ENCODE results near the gene PDCD1. TPM values are rescaled to one million over a fixed set of nuclear protein-coding genes. Genes with fewer than 3 reads are reported as not detected.

Gene PDCD1
- total RNA-seq, 2 experiments from 2014 or later = 19.4 to 20.3 TPM

GRCh38 chr2:241891315-241891987 lies 32.8 kb upstream of the PDCD1 start:
- peaks cover 32% of the 10 kb centered on the region for H3K36me3 Mint-ChIP-seq (ENCODE audit: low read depth)
- TF ChIP-seq, protein P1, sequence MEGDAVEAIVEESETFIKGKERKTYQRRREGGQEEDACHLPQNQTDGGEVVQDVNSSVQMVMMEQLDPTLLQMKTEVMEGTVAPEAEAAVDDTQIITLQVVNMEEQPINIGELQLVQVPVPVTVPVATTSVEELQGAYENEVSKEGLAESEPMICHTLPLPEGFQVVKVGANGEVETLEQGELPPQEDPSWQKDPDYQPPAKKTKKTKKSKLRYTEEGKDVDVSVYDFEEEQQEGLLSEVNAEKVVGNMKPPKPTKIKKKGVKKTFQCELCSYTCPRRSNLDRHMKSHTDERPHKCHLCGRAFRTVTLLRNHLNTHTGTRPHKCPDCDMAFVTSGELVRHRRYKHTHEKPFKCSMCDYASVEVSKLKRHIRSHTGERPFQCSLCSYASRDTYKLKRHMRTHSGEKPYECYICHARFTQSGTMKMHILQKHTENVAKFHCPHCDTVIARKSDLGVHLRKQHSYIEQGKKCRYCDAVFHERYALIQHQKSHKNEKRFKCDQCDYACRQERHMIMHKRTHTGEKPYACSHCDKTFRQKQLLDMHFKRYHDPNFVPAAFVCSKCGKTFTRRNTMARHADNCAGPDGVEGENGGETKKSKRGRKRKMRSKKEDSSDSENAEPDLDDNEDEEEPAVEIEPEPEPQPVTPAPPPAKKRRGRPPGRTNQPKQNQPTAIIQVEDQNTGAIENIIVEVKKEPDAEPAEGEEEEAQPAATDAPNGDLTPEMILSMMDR (IDR thresholded peaks at IDR 0.05) = no peak
- ChIA-PET CTCF (no interaction called here), POLR2A (no interaction called here)
- H3K4me3 Mint-ChIP-seq = no peak overlapping the region
- no peak overlapping the region for H3K27ac Mint-ChIP-seq
- peaks cover 14% of the 10 kb centered on the region for H3K4me1 Mint-ChIP-seq (ENCODE audit: low read depth)
- no peak for ATAC-seq
- H3K27me3 Mint-ChIP-seq = peaks cover 2% of the 10 kb centered on the region
- H3K9me3 Mint-ChIP-seq = peaks cover 4% of the 10 kb centered on the region
- DNase-seq = no peak
- intact Hi-C loops (cut with micrococcal nuclease) = no loop called here

DNA sequence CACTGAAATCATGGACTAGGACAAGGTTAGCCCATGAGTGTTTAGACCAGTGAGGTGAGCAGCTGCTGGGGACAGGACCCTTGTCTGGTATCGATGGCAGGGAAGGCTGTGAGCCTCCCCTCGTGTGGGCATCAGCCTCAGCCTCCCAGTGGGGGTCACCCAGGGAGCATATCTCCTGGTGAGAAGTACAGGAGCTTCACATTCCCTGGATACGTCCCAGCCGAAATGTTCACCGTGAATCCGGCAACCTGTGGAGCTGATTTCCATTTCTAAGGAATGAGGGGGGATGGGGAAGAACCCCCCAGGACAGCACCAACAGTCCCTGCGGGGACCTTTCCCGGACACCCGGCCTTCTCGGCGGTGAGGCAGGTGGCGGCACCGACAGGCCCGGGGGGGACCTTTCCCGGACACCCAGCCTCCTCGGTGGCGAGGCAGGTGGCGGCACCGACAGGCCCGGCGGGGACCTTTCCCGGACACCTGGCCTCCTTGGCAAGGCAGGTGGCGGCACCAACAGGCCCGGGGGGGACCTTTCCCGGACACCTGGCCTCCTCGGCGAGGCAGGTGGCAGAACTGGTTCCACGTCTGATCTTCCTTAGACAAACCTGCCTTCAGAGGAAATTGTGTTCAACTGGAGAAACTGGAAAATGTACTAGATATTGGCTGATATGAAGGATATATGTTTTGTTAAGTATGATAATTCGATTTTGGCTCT lies 32.0 kb upstream of the PDCD1 start:
- Mint-ChIP-seq H3K27ac (no peak overlapping the region), H3K4me3 (no peak overlapping the region), H3K4me1 (ENCODE audit: low read depth) (peaks cover 14% of the 10 kb centered on the region), H3K27me3 (no peaks in the 10 kb centered on the region), H3K36me3 (ENCODE audit: low read depth) (peaks cover 30% of the 10 kb centered on the region), H3K9me3 (peaks cover 1% of the 10 kb centered on the region)
- intact Hi-C loops (cut with micrococcal nuclease) = no loop called here
- TF ChIP-seq, protein P1 (IDR thresholded peaks at IDR 0.05) = no peak
- no peak for DNase-seq
- POLR2A ChIA-PET = no interaction called here
- CTCF ChIA-PET = no interaction called here
- no peak for ATAC-seq

GRCh38 chr2:241888641-241889040 lies 29.9 kb upstream of the PDCD1 start:
- peaks cover 1% of the 10 kb centered on the region for H3K9me3 Mint-ChIP-seq
- no peak overlapping the region for H3K4me3 Mint-ChIP-seq
- intact Hi-C loops (cut with micrococcal nuclease) = no loop called here
- H3K27me3 Mint-ChIP-seq = no peaks in the 10 kb centered on the region
- H3K4me1 Mint-ChIP-seq (ENCODE audit: low read depth) = peaks cover 18% of the 10 kb centered on the region
- peaks cover 38% of the 10 kb centered on the region for H3K36me3 Mint-ChIP-seq (ENCODE audit: low read depth)
- TF ChIP-seq, protein P1 (IDR thresholded peaks at IDR 0.05) = no peak
- ChIA-PET CTCF (no interaction called here), POLR2A (no interaction called here)
- DNase-seq (no peak), ATAC-seq (no peak)
- H3K27ac Mint-ChIP-seq = no peak overlapping the region

DNA sequence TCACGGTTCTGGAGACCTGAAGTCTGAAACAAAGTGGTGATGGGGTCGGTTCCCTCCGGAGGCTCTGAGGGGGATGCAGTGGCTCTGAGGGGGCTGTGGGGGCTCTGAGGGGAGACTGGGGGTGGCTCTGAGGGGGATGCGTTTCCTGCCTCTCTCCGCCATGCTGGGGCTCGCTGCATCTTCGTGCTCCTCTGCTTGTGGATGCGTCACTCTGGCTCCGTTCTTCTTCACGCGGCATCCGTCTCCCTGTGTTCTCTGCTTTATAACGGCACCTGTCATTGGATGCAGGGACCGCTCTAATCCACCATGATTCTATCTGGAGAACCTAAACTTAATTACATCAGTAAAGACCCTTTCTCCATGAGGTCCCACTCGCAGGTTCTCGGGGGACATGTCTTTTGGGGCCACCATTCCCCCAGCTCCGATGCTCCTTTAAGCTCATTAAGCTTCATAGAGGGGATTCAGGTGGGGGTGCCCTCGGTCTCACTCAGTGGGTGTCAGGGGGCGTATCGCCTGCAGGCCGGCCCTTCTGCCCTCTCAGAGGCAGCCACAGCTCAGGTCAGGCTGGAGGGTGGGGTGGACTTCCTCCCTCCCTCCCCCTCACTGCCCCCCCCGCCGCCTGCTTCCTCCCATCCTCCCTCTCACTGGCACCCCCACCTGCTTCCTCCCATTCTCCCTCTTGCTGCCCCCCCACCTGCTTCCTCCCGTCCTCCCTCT lies 29.3 kb upstream of the PDCD1 start:
- ChIA-PET CTCF (no interaction called here), POLR2A (no interaction called here)
- peaks cover 40% of the 10 kb centered on the region for H3K36me3 Mint-ChIP-seq (ENCODE audit: low read depth)
- intact Hi-C loops (cut with micrococcal nuclease) = no loop called here
- ATAC-seq = no peak
- peaks cover 1% of the 10 kb centered on the region for H3K9me3 Mint-ChIP-seq
- no peak overlapping the region for H3K4me3 Mint-ChIP-seq
- no peak overlapping the region for H3K27ac Mint-ChIP-seq
- TF ChIP-seq, protein P1 (IDR thresholded peaks at IDR 0.05) = no peak
- no peak for DNase-seq
- H3K4me1 Mint-ChIP-seq (ENCODE audit: low read depth) = peaks cover 20% of the 10 kb centered on the region
- no peaks in the 10 kb centered on the region for H3K27me3 Mint-ChIP-seq

Measured in activated CD8-positive, alpha-beta T cell treated with anti-CD3 and anti-CD28 coated beads for 36 hours (primary cell).